ENCODE data around the gene IL18RAP.

The IL18RAP gene

GRCh38 chr2:102422910-102423309, at the start of gene IL18RAP:
Gene IL18RAP, plus strand, starts transcription at chr2:102423160. Its CDS starts 118 bp downstream, at chr2:102423278.
- DNase-seq: no peak

DNA sequence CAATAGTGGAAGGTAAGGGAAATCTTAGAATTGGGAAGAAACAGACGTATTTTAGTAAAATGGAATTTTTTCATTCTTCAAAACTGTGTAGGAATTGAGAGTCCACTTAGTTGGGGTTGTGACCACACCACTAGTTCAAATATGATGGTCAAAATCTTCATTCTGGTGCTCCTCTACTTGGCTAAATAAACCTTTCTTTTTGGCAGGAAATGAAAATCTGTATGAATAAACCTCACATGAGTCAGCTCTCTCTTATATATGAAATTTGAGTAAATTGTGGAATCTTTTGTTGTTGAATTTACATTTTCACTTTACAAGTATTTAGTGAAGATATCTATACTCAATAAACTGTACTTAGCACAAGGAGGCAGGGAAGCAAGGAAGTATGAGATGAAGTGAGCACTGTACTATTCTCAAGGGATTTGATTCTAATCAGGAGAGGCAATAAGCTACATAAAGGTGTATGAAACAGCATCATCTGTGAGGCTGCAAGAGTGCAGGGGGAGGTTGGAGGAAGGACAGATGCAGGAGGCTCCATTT, 46.8 kb upstream of the IL18RAP start:
- no peak for DNase-seq

- DNase-seq: no peak
Measured at GRCh38 chr2:102383722-102384121, 39.2 kb upstream of the IL18RAP start.

DNA sequence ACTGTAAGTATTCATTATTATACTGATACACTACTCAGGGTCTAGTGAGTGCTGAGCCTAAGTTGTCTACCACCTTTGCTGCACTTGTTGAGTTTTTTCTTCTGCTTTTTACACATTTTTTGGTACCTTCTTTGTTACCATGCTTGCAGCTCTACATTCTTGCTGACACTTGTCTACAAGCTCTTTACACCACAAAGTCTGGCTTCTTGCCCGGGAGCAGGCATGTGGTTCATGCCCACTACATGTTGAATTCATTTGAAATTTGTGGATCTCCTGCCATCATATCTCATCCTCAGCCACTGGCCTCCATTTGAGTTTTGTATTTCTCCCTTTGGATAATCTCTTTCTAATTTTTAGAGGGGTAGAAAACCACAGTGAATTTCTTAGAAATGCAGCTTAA, 37.4 kb upstream of the IL18RAP start:
- no peak for DNase-seq

DNA sequence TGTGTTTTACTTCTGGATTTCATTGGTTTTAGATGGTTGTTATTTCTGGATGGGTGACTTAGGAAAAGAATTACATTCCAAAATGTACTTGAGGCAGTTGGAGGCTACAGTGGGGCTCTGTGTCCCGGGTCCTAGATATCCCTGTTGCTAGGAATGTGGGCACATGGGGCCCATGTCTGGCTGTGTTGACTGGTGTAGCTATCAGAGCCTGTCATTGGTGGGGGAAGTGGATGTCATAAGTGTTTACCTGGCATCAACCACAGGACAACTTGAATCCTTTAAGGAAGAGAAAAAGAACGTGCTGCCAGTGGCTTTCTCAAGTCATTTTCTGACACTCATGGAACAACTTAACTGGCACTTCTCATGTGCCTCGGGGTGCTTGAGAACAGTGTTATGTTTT, 37.0 kb upstream of the IL18RAP start:
- no peak for DNase-seq

- no peak for DNase-seq
Measured at GRCh38 chr2:102386867-102387541, 36.0 kb upstream of the IL18RAP start.

DNA sequence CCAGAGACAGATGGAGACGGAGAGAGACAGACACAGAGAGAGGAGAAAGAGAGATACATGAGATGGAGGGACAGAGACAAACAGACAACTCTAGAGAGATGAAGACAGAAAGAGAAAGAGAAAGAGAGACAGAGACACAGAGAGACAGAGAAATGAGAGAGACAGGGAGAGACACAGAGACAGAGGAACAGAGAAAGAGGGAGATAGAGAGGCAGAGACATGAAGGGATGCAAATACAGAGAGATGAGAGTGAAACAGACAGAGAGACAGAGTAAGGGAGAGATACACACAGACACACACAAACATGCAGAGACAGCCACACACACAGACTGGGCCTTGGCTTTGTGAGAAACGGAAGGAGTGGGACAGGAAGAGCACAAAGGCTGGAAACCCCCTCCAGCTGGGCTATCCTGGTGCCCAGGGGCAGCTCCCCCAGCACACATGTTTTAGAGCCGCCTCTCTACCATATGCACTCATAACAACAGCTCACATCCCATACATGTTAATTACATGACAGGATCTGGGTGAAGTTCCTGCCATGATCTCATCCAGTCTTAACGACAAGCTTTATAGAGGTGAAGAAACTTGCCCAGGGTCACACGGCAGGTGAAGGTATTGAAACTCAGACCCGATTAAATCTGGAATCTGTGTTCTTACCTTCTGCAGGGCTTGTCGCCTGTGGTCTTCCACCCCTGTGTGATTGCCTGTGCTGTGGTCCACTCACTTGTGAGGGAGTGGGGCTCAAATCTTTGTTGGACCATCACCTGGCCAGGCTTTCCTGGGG, 35.0 kb upstream of the IL18RAP start:
- no peak for DNase-seq

GRCh38 chr2:102391565-102391964, 31.4 kb upstream of the IL18RAP start:
- no peak for DNase-seq

DNA sequence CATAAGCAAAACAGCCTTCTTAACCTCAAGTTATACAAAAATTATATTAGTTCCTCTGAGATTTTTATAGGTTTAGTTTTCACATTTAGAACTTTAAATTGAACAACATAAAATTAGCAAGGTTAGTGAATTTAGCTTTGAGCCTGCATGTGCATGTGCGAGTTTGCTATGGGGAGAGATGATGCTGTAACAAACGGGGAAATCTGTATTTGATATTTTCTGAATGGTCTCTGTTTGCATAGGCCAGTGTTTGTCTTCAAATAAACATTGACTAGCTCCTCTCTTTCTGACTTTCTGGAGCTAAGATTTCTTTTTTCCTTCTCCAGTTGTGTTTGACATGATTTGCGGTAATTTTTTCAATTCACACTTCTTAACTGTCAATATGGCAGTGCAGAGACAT, 30.9 kb upstream of the IL18RAP start:
- no peak for DNase-seq

- no peak for DNase-seq
Measured at GRCh38 chr2:102392942-102393341, 30.0 kb upstream of the IL18RAP start.

DNA sequence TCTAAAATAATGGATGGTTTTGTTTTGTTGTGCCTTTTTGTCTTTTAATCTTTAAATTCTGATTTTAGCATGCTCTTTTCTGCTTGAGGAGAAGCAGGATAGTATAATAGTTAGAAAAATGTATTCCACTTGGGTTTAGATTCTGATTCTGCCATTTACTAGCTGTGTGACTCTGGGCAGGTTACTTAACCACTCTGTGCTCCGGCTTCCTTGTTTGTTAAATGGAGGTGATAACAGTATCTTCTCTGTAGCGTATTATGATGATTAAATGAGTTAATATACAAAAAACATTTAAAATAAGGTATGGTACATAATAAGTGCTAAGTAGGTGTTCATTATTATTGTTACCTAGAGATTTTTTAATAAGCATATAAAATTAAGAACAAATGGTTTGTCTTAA, 26.9 kb upstream of the IL18RAP start:
- no peak for DNase-seq

DNA sequence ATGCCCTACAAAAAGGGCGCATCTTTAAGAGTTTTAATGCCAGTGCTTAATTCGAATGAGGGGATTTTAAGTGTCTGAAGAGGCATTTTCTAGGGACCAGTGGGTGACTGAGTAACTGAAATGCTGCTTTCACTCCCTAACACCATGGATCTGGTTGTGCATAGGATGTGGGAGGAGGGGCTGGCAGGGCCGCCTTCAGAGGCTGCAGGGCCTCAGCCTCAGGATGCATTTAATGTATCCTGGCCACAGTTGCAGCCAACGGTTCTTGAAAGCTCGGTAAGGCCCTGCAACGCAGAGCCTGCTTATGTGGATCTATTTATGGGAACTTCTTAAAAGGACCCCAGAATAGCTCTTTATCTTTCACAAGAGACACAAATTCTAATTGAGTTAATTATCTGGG, 25.8 kb upstream of the IL18RAP start:
- DNase-seq: no peak

- no peak for DNase-seq
Measured at GRCh38 chr2:102399499-102400141, 23.3 kb upstream of the IL18RAP start.

DNA sequence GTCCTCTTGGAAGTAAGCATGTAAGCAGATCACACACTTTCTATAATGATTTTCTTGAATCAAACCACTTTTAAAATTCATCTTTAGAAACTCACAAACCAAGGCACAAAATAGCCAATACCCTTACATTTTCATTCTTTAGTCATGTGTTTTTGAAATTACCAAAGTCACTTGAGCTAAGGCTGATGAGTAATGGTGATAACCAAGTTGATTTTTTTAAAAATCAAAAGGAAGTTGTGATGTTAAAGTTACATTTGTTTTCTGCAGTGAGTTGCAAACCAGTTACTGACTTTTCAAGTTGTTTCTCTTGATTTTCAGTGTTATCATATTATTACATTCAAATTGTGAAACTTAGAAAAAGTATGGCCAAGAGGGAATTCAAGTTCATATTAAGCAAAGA, 21.5 kb upstream of the IL18RAP start:
- DNase-seq: no peak

GRCh38 chr2:102401865-102402264, 21.1 kb upstream of the IL18RAP start:
- DNase-seq: no peak

- DNase-seq: no peak
Measured at GRCh38 chr2:102410952-102411351, 12.0 kb upstream of the IL18RAP start.

GRCh38 chr2:102412199-102412598, 10.8 kb upstream of the IL18RAP start:
- DNase-seq: no peak

- no peak for DNase-seq
Measured at GRCh38 chr2:102417946-102418345, 5.0 kb upstream of the IL18RAP start.

DNA sequence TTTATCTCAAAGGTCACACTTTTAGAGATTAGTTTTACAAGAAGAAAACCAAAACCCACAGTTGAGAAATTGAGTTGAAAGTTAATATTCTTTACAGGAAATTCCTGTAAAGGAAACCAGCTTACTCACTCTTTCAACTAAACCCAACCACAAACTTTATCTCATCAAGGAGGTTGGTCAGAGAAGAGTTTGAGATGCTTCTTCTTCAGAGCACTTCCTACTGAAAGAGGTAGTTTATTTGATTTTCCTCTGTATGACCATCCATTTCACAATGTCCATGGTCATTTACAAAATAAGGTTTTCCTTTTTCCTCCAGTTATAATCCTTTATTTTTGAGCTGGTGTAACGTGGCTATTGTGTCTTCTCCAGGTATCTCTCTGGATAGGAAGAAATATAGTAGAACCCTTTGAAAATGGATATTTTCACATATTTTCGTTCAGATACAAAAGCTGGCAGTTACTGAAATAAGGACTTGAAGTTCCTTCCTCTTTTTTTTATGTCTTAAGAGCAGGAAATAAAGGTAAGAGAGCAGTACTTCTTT, 4.5 kb upstream of the IL18RAP start:
- DNase-seq: no peak

GRCh38 chr2:102420290-102420689, 2.7 kb upstream of the IL18RAP start:
- DNase-seq: no peak

DNA sequence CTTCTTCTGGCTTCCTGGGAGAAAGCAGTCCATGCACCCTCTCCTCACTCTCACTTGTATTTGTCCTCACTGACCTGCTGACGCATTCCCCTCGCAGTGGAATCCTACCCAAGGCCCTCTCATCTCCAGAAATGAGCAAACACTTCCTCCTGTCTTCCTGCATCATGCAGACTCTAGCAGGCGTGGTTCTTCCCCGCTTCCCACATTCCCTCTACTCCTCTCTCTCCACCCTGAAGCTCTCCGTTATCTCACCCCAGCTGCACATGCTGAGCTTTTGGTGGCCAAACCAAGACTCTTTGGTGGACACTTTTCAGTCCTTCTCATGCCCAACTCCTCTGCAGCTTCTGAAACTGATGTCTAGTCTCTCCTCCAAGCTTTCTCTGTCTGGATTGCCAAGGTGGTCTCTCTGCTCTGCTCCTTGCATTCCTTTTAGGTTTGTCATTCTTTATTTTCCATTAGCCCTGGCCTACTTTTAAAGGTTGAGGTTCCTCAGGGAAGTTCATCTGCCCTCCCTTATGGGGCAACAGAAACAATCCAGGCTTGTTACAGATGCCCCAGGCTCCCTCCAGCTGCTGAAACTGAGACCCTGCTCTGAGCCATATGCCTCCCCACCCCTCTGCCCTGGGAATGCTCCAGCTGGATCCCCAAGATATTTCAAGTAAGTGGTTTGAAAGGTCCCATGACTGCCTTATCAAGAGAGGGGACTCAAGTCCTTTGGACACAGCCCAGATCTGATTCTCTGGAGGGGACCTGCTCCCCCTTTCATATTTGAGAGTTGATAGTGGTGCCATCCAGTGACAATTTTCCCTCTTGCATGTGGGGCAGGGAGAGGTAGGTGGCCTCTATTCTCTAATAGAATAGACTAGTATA, 835 bp upstream of the IL18RAP start:
- no peak for DNase-seq

GRCh38 chr2:102423368-102423767, 408 bp downstream of the IL18RAP start:
- no peak for DNase-seq

DNA sequence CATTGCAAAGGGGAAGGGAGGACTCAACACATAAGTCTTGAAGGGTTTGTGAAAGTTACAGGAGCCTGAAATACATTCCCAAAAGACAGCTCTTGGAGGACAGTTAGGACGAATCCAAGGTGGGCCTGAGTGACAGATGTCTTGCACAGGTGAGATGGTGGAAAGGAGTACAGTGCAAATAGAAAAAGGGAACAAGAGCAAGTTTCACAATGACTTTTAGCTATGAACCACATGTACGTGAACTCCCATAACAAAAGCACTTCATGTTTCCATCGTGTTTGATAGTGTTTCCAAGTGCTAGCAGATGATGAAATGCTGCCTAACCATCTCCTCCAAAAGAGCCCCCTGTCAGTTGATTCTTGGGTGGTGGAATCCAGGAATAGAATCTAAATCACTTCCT, 1.8 kb downstream of the IL18RAP start:
- DNase-seq: no peak

Data from stimulated activated CD4-positive, alpha-beta T cell treated with anti-CD3 and anti-CD28 coated beads, Interleukin-4, amount 100 ng/mL, for 1 hour (primary cell).